ENCODE measurements around the gene SEPHS1. TPM values are rescaled to one million over a fixed set of nuclear protein-coding genes. Genes with fewer than 3 reads are reported as not detected.

The SEPHS1 gene
- total RNA-seq, 4 donors from 2014 or later = 21.9 to 50.5 (median 37.8) TPM

- TF ChIP-seq CTCF (IDR thresholded peaks at IDR 0.05; ENCODE audit: low read depth) = no peak
Observed at GRCh38 chr10:13375791-13376190, 27.7 kb upstream of the SEPHS1 start.

- no peak for TF ChIP-seq CTCF (IDR thresholded peaks at IDR 0.05; ENCODE audit: low read depth)
Observed at GRCh38 chr10:13373644-13374043, 25.6 kb upstream of the SEPHS1 start.

- TF ChIP-seq CTCF (IDR thresholded peaks at IDR 0.05; ENCODE audit: low read depth) = no peak
Observed at GRCh38 chr10:13372524-13372923, 24.4 kb upstream of the SEPHS1 start.

- TF ChIP-seq CTCF (IDR thresholded peaks at IDR 0.05; ENCODE audit: low read depth) = no peak
Observed at GRCh38 chr10:13371897-13372470, 23.9 kb upstream of the SEPHS1 start.

- no peak for TF ChIP-seq CTCF (IDR thresholded peaks at IDR 0.05; ENCODE audit: low read depth)
Observed at GRCh38 chr10:13366891-13367290, 18.8 kb upstream of the SEPHS1 start.

GRCh38 chr10:13365831-13366230 lies 17.7 kb upstream of the SEPHS1 start:
- no peak for TF ChIP-seq CTCF (IDR thresholded peaks at IDR 0.05; ENCODE audit: low read depth)

- no peak for TF ChIP-seq CTCF (IDR thresholded peaks at IDR 0.05; ENCODE audit: low read depth)
Observed at GRCh38 chr10:13365243-13365642, 17.1 kb upstream of the SEPHS1 start.
